Esophagus muscularis mucosa (tissue), 4 donors: Measurements from ENCODE around the gene GSTK1.

ENCODE experiments used
- EP300 ChIP-seq: sonication (generic); formaldehyde crosslinking; IDR thresholded peaks from one replicate; pipeline ENCODE4 v1.6.1; 2017; ENCODE audit warnings: antibody characterized with exemption
- POLR2A ChIP-seq: fragments of 450-650 bp; IDR thresholded peaks from one replicate; pipeline ENCODE4 v1.6.1; 2017; ENCODE audit warnings: antibody characterized with exemption, moderate library complexity, mild to moderate bottlenecking, low read depth
- TF ChIP-seq, protein P1 (sequence below), 3 experiments: fragments of 200-600 bp in 2 of 3; fragments of 450-650 bp in 1 of 3; sonication (generic) in 2 of 3; IDR thresholded peaks; one replicate each; pipeline ENCODE4 v1.5.1; 2017 to 2019; ENCODE audit warnings: antibody characterized with exemption in 3 of 3, mild to moderate bottlenecking in 2 of 3, moderate library complexity in 1 of 3

DNA sequence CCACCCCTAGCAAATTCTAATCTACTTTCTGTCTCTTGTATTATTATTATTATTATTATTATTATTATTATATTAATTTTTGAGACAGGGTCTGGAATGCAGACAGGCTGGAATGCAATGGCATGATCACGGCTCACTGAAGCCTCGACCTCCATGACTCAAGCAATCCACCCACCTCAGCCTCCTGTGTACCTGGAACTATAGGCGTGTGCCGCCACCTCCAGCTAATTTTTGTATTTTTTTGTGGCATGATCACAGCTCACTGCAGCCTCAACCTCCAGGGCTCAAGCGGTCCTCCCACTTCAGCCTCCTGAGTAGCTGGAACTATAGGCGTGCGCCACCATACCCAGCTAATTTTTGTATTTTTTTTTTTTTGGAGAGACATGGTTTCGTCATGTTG is 18.9 kb downstream of the GSTK1 start:
- TF ChIP-seq EP300 (no peak), POLR2A (no peak)
- TF ChIP-seq, protein P1, sequence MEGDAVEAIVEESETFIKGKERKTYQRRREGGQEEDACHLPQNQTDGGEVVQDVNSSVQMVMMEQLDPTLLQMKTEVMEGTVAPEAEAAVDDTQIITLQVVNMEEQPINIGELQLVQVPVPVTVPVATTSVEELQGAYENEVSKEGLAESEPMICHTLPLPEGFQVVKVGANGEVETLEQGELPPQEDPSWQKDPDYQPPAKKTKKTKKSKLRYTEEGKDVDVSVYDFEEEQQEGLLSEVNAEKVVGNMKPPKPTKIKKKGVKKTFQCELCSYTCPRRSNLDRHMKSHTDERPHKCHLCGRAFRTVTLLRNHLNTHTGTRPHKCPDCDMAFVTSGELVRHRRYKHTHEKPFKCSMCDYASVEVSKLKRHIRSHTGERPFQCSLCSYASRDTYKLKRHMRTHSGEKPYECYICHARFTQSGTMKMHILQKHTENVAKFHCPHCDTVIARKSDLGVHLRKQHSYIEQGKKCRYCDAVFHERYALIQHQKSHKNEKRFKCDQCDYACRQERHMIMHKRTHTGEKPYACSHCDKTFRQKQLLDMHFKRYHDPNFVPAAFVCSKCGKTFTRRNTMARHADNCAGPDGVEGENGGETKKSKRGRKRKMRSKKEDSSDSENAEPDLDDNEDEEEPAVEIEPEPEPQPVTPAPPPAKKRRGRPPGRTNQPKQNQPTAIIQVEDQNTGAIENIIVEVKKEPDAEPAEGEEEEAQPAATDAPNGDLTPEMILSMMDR (IDR thresholded peaks at IDR 0.05) = no peak
